GM12878 (cell line): Measurements from ENCODE around the gene OSBPL3. TPM values are rescaled to one million over a fixed set of nuclear protein-coding genes. Genes with fewer than 3 reads are reported as not detected.

ENCODE experiments used
- BACH1 ChIP-seq: fragments of 450-650 bp; IDR thresholded peaks from 2 replicates; pipeline ENCODE4 v1.6.1; 2017; ENCODE audit warnings: mild to moderate bottlenecking, borderline replicate concordance
- BMI1 ChIP-seq: fragments of 450-650 bp; IDR thresholded peaks from 2 replicates; pipeline ENCODE4 v1.6.1; 2016; ENCODE audit warnings: mild to moderate bottlenecking, moderate library complexity, borderline replicate concordance
- EED ChIP-seq: sonication (generic); IDR thresholded peaks from 2 replicates; pipeline ENCODE4 v1.6.1; 2016; ENCODE audit warnings: antibody characterized with exemption, low read depth
- ETV6 ChIP-seq, 2 experiments: fragments of 450-650 bp in 1 of 2; IDR thresholded peaks in 1 of 2; conservative IDR thresholded peaks in 1 of 2; 2 replicates each; pipeline ENCODE4 v1.6.1; 2014; ENCODE audit warnings: antibody characterized with exemption in 1 of 2, borderline replicate concordance in 1 of 2, low read depth in 1 of 2, mild to moderate bottlenecking in 1 of 2, moderate library complexity in 1 of 2
- EZH2 ChIP-seq: IDR thresholded peaks from 2 replicates; pipeline ENCODE4 v1.6.1; 2012; ENCODE audit warnings: low read depth, mild to moderate bottlenecking, control low read depth, inconsistent platforms, low read length, borderline replicate concordance; ENCODE audit not compliant: control insufficient read depth
- HCFC1 ChIP-seq: fragments of 150-350 bp; IDR thresholded peaks from 2 replicates; pipeline ENCODE4 v1.6.1; 2014; ENCODE audit warnings: low read length
- MEF2A ChIP-seq: IDR thresholded peaks from 2 replicates; pipeline ENCODE4 v1.6.1; 2011; ENCODE audit warnings: low read depth, mild to moderate bottlenecking, low read length, moderate library complexity; ENCODE audit not compliant: insufficient read depth
- MEF2B ChIP-seq: fragments of 450-650 bp; IDR thresholded peaks from 2 replicates; pipeline ENCODE4 v1.6.1; 2018; ENCODE audit warnings: mild to moderate bottlenecking, moderate library complexity; ENCODE audit not compliant: partially characterized antibody, poor library complexity, severe bottlenecking
- NFIC ChIP-seq: IDR thresholded peaks from 2 replicates; pipeline ENCODE4 v1.6.1; 2012; ENCODE audit warnings: low read depth, mild to moderate bottlenecking, inconsistent platforms, low read length, moderate library complexity
- NFXL1 ChIP-seq: fragments of 450-650 bp; IDR thresholded peaks from 2 replicates; pipeline ENCODE4 v1.6.1; 2017; ENCODE audit warnings: antibody characterized with exemption, mild to moderate bottlenecking, borderline replicate concordance
- NR2C1 ChIP-seq: fragments of 450-650 bp; IDR thresholded peaks from 2 replicates; pipeline ENCODE4 v1.6.1; 2017; ENCODE audit warnings: antibody characterized with exemption, mild to moderate bottlenecking, moderate library complexity
- POLR2A ChIP-seq: IDR thresholded peaks from 2 replicates; pipeline ENCODE4 v1.6.1; 2011; ENCODE audit warnings: low read depth, mild to moderate bottlenecking, low read length
- RELA ChIP-seq: fragments of 450-650 bp; IDR thresholded peaks from 2 replicates; pipeline ENCODE4 v1.8.0; 2014; ENCODE audit warnings: borderline replicate concordance; ENCODE audit not compliant: partially characterized antibody
- ZZZ3 ChIP-seq: IDR thresholded peaks from 2 replicates; pipeline ENCODE4 v1.6.1; 2011; ENCODE audit warnings: low read depth; ENCODE audit not compliant: control insufficient read depth, insufficient read length
- polyA plus RNA-seq, 11 experiments: library from polyadenylated mRNA; depleted of rRNA in 4 of 11; unstranded in 6 of 11; stranded (reverse) in 5 of 11; fragments of >200 nt; fragmentation: Nextera tagmentation in 4 of 11; fragmentation: Illumina TruSeq in 1 of 11; extraction: Ambion mirVana in 4 of 11; extraction: Trizol in 1 of 11; gene quantifications; 1 replicate in 1 of 11; 2 replicates in 10 of 11; pipeline versions ENCODE4 v1.2.1 to v1.2.3, GENCODE V29; 2011 to 2016; ENCODE audit warnings: inconsistent platforms in 2 of 11, missing spikeins in 2 of 11, low read depth in 1 of 11
- total RNA-seq, 4 experiments: library from RNA; depleted of rRNA in 3 of 4; stranded (reverse); fragments of >200 nt in 3 of 4; fragmentation: Illumina TruSeq in 1 of 4; extraction: Trizol in 1 of 4; gene quantifications; 2 replicates each; pipeline versions ENCODE4 v1.2.1 to v1.2.3, GENCODE V29; 2013 to 2021
- TF ChIP-seq, protein P1 (sequence below): IDR thresholded peaks from 2 replicates; pipeline ENCODE4 v1.6.1; 2011; ENCODE audit warnings: mild to moderate bottlenecking, low read depth, low read length, moderate library complexity; ENCODE audit not compliant: insufficient replicate concordance
- TF ChIP-seq, protein P2 (sequence below): IDR thresholded peaks from 2 replicates; pipeline ENCODE4 v1.6.1; 2012; ENCODE audit warnings: low read depth, low read length, improper control_type of control experiment
- TF ChIP-seq, protein P3 (sequence below): fragments of 450-650 bp; IDR thresholded peaks from 2 replicates; pipeline ENCODE4 v1.6.1; 2018; ENCODE audit warnings: mild to moderate bottlenecking, low read depth, moderate library complexity; ENCODE audit not compliant: partially characterized antibody
- TF ChIP-seq, protein P4 (sequence below): fragments of 450-650 bp; IDR thresholded peaks from 2 replicates; pipeline ENCODE4 v1.6.1; 2017; ENCODE audit warnings: low read depth, mild to moderate bottlenecking, moderate library complexity
- TF ChIP-seq, protein P5 (sequence below): fragments of 450-650 bp; formaldehyde crosslinking; IDR thresholded peaks from 2 replicates; pipeline ENCODE4 v1.4.0; 2022; ENCODE audit warnings: mild to moderate bottlenecking, moderate library complexity

OSBPL3 gene
- total and polyA plus RNA-seq, 10 of the 15 experiments (the other 5 are each of a cell fraction or from before 2014, with no cell fraction given) = 6.1 to 46.6 (median 27.0) TPM

DNA sequence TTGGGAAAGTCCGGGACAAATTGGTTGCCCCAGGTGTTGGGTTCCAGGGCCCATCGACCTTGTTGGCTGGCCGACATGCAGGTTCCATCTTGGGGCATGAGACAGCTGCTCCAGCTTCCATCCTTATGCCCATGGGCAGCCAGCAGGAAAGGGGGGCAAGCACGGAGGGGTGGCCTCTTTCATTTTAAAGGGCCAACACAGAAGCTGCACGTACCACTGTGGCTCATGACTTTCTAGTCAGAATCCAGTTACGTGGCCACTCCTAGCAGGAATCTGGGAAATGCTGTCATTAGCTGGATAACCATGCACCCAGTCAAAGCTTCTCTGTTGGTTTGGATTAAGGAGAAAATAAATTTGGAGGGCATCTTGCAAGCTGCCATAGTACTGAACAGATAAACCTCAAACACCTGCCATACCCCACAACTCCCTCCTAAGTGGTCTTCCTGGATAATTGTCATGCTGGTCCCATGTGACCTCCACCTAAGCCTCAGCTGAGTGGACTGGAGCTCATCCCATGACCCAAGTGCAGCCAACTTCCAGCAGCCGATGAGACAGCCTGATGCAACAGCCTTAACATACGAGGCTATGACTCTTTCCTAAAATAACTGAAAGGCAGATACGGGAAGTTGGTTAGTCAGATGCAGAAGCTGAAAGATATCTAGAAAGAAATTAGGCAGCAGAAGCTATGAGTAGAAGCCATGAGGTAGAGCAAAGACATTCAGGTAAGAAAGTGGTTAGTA, 201.3 kb downstream of the OSBPL3 start (continued):
- TF ChIP-seq, protein P1, sequence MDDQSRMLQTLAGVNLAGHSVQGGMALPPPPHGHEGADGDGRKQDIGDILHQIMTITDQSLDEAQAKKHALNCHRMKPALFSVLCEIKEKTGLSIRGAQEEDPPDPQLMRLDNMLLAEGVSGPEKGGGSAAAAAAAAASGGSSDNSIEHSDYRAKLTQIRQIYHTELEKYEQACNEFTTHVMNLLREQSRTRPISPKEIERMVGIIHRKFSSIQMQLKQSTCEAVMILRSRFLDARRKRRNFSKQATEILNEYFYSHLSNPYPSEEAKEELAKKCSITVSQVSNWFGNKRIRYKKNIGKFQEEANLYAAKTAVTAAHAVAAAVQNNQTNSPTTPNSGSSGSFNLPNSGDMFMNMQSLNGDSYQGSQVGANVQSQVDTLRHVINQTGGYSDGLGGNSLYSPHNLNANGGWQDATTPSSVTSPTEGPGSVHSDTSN = no peak
- TF ChIP-seq NR2C1 (no peak), NFXL1 (no peak), EZH2 (no peak), BMI1 (no peak), HCFC1 (no peak), MEF2A (peak; percentile 85), ZZZ3 (no peak), NFIC (peak; percentile 66), MEF2B (peak; percentile 15), POLR2A (peak; percentile 26; the same call in 1 of the 2 replicates), RELA (no peak), EED (peak; percentile 56), ETV6 (conservative IDR thresholded peaks at IDR 0.05 in 1 of 2, IDR thresholded peaks at IDR 0.05 in 1 of 2; ENCODE audit: borderline replicate concordance in 1 of 2, low read depth in 1 of 2) (0 out of 4 replicates have a peak, but pooled peaks of 1 of the 2 experiments have one; percentile 7), BACH1 (no peak)
- TF ChIP-seq, protein P2, sequence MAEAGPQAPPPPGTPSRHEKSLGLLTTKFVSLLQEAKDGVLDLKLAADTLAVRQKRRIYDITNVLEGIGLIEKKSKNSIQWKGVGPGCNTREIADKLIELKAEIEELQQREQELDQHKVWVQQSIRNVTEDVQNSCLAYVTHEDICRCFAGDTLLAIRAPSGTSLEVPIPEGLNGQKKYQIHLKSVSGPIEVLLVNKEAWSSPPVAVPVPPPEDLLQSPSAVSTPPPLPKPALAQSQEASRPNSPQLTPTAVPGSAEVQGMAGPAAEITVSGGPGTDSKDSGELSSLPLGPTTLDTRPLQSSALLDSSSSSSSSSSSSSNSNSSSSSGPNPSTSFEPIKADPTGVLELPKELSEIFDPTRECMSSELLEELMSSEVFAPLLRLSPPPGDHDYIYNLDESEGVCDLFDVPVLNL = no peak
- TF ChIP-seq, protein P3, sequence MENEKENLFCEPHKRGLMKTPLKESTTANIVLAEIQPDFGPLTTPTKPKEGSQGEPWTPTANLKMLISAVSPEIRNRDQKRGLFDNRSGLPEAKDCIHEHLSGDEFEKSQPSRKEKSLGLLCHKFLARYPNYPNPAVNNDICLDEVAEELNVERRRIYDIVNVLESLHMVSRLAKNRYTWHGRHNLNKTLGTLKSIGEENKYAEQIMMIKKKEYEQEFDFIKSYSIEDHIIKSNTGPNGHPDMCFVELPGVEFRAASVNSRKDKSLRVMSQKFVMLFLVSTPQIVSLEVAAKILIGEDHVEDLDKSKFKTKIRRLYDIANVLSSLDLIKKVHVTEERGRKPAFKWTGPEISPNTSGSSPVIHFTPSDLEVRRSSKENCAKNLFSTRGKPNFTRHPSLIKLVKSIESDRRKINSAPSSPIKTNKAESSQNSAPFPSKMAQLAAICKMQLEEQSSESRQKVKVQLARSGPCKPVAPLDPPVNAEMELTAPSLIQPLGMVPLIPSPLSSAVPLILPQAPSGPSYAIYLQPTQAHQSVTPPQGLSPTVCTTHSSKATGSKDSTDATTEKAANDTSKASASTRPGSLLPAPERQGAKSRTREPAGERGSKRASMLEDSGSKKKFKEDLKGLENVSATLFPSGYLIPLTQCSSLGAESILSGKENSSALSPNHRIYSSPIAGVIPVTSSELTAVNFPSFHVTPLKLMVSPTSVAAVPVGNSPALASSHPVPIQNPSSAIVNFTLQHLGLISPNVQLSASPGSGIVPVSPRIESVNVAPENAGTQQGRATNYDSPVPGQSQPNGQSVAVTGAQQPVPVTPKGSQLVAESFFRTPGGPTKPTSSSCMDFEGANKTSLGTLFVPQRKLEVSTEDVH = no peak
- TF ChIP-seq, protein P4, sequence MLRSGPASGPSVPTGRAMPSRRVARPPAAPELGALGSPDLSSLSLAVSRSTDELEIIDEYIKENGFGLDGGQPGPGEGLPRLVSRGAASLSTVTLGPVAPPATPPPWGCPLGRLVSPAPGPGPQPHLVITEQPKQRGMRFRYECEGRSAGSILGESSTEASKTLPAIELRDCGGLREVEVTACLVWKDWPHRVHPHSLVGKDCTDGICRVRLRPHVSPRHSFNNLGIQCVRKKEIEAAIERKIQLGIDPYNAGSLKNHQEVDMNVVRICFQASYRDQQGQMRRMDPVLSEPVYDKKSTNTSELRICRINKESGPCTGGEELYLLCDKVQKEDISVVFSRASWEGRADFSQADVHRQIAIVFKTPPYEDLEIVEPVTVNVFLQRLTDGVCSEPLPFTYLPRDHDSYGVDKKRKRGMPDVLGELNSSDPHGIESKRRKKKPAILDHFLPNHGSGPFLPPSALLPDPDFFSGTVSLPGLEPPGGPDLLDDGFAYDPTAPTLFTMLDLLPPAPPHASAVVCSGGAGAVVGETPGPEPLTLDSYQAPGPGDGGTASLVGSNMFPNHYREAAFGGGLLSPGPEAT = no peak
- TF ChIP-seq, protein P5, sequence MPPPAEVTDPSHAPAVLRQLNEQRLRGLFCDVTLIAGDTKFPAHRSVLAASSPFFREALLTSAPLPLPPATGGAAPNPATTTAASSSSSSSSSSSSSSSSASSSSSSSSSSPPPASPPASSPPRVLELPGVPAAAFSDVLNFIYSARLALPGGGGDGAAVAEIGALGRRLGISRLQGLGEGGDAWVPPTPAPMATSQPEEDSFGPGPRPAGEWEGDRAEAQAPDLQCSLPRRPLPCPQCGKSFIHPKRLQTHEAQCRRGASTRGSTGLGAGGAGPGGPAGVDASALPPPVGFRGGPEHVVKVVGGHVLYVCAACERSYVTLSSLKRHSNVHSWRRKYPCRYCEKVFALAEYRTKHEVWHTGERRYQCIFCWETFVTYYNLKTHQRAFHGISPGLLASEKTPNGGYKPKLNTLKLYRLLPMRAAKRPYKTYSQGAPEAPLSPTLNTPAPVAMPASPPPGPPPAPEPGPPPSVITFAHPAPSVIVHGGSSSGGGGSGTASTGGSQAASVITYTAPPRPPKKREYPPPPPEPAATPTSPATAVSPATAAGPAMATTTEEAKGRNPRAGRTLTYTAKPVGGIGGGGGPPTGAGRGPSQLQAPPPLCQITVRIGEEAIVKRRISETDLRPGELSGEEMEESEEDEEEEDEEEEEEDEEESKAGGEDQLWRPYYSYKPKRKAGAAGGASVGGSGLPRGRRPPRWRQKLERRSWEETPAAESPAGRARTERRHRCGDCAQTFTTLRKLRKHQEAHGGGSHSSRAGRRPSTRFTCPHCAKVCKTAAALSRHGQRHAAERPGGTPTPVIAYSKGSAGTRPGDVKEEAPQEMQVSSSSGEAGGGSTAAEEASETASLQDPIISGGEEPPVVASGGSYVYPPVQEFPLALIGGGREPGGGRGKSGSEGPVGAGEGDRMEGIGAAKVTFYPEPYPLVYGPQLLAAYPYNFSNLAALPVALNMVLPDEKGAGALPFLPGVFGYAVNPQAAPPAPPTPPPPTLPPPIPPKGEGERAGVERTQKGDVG (CRISPR knock-in tag) = no peak
